WTC11 (cell line): ENCODE data around the gene DNAAF2.
"Not testable (repeated sequence)": the region's sequence is repeated elsewhere in the genome, so short reads cannot be mapped to it uniquely, and the experiment has no call there.

Experiments used
- AFF4 ChIP-seq: sonication (generic); formaldehyde crosslinking; IDR thresholded peaks from 2 replicates; pipeline ENCODE4 v1.8.1; 2023; ENCODE audit warnings: mild to moderate bottlenecking, missing genetic modification reagents, borderline replicate concordance
- ELF4 ChIP-seq: sonication (generic); formaldehyde crosslinking; IDR thresholded peaks from 2 replicates; pipeline ENCODE4 v1.8.1; 2022; ENCODE audit warnings: low read depth, mild to moderate bottlenecking, moderate library complexity, missing genetic modification reagents
- ETV6 ChIP-seq: sonication (generic); formaldehyde crosslinking; IDR thresholded peaks from 2 replicates; pipeline ENCODE4 v1.8.1; 2022; ENCODE audit warnings: mild to moderate bottlenecking, missing genetic modification reagents
- FOXJ3 ChIP-seq: sonication (generic); formaldehyde crosslinking; IDR thresholded peaks from 2 replicates; pipeline ENCODE4 v1.9.0; 2021; ENCODE audit warnings: missing genetic modification reagents, mild to moderate bottlenecking, borderline replicate concordance
- IRF1 ChIP-seq: sonication (generic); formaldehyde crosslinking; IDR thresholded peaks from 2 replicates; pipeline ENCODE4 v1.8.0; 2023; ENCODE audit warnings: missing genetic modification reagents
- NFE2L1 ChIP-seq: sonication (generic); formaldehyde crosslinking; IDR thresholded peaks from 2 replicates; pipeline ENCODE4 v1.8.1; 2023; ENCODE audit warnings: missing genetic modification reagents
- NFYB ChIP-seq: sonication (generic); formaldehyde crosslinking; conservative IDR thresholded peaks from 2 replicates; pipeline ENCODE4 v1.8.0; 2022; ENCODE audit warnings: low read depth, missing genetic modification reagents
- TCF7 ChIP-seq: sonication (generic); formaldehyde crosslinking; IDR thresholded peaks from 2 replicates; pipeline ENCODE4 v1.8.0; 2022; ENCODE audit warnings: mild to moderate bottlenecking, low read depth, missing genetic modification reagents, moderate library complexity
- ZBTB43 ChIP-seq: sonication (generic); formaldehyde crosslinking; IDR thresholded peaks from 2 replicates; pipeline ENCODE4 v1.8.1; 2023; ENCODE audit warnings: mild to moderate bottlenecking, missing genetic modification reagents
- TF ChIP-seq, protein P1 (sequence below): fragments of 200-600 bp; IDR thresholded peaks from 2 replicates; pipeline ENCODE4 v1.8.0; 2022; ENCODE audit warnings: antibody characterized with exemption
- TF ChIP-seq, protein P2 (sequence below): sonication (generic); formaldehyde crosslinking; IDR thresholded peaks from 2 replicates; pipeline ENCODE4 v1.8.1; 2022; ENCODE audit warnings: missing genetic modification reagents, borderline replicate concordance

- not testable (repeated sequence) for TF ChIP-seq IRF1 (CRISPR knock-in tag); ZBTB43 (CRISPR knock-in tag); AFF4 (CRISPR knock-in tag); ELF4 (CRISPR knock-in tag); ETV6; NFE2L1; TCF7 (CRISPR knock-in tag); NFYB (CRISPR knock-in tag); FOXJ3
- TF ChIP-seq, protein P1, sequence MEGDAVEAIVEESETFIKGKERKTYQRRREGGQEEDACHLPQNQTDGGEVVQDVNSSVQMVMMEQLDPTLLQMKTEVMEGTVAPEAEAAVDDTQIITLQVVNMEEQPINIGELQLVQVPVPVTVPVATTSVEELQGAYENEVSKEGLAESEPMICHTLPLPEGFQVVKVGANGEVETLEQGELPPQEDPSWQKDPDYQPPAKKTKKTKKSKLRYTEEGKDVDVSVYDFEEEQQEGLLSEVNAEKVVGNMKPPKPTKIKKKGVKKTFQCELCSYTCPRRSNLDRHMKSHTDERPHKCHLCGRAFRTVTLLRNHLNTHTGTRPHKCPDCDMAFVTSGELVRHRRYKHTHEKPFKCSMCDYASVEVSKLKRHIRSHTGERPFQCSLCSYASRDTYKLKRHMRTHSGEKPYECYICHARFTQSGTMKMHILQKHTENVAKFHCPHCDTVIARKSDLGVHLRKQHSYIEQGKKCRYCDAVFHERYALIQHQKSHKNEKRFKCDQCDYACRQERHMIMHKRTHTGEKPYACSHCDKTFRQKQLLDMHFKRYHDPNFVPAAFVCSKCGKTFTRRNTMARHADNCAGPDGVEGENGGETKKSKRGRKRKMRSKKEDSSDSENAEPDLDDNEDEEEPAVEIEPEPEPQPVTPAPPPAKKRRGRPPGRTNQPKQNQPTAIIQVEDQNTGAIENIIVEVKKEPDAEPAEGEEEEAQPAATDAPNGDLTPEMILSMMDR = not testable (repeated sequence)
- TF ChIP-seq, protein P2, sequence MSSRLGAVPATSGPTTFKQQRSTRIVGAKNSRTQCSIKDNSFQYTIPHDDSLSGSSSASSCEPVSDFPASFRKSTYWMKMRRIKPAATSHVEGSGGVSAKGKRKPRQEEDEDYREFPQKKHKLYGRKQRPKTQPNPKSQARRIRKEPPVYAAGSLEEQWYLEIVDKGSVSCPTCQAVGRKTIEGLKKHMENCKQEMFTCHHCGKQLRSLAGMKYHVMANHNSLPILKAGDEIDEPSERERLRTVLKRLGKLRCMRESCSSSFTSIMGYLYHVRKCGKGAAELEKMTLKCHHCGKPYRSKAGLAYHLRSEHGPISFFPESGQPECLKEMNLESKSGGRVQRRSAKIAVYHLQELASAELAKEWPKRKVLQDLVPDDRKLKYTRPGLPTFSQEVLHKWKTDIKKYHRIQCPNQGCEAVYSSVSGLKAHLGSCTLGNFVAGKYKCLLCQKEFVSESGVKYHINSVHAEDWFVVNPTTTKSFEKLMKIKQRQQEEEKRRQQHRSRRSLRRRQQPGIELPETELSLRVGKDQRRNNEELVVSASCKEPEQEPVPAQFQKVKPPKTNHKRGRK (CRISPR knock-in tag) = not testable (repeated sequence)
Observed at GRCh38 chr14:49584981-49585640, 49.9 kb downstream of the DNAAF2 start.
